ENCODE data around the gene H2AZ1. TPM values are rescaled to one million over a fixed set of nuclear protein-coding genes. Genes with fewer than 3 reads are reported as not detected.

Gene H2AZ1
- total RNA-seq, 2 donors from 2014 or later: 580 to 651 TPM

- Mint-ChIP-seq H3K4me1 (peaks cover 13% of the 10 kb centered on the region), H3K27me3 (ENCODE audit: insufficient read depth) (peaks cover 2% of the 10 kb centered on the region), H3K36me3 (ENCODE audit: low read depth) (peaks cover 11% of the 10 kb centered on the region), H3K4me3 (no peak overlapping the region), H3K9me3 (no peaks in the 10 kb centered on the region), H3K27ac (no peak overlapping the region)
- H3K4me3 ChIP-seq (ENCODE audit: low read length): peak overlapping the region; percentile 89
- H3K9me3 ChIP-seq (ENCODE audit: control insufficient read depth, low read length): no peaks in the 10 kb centered on the region
- no peak for DNase-seq
- peak overlapping the region; percentile 63 for H3K9ac ChIP-seq (ENCODE audit: extremely low read depth, low read length, poor library complexity, severe bottlenecking)
- no peaks in the 10 kb centered on the region for H3K27me3 ChIP-seq (ENCODE audit: control insufficient read depth, insufficient read depth, low read length, poor library complexity, severe bottlenecking)
- WGBS, 2 experiments (ENCODE audit: insufficient coverage in 1 of 2, insufficient read length in 1 of 2): 4 to 10% methylated on average over 8 of the region's 8 CpGs
- no peak for TF ChIP-seq CTCF (conservative IDR thresholded peaks at IDR 0.05)
- H3K4me1 ChIP-seq (ENCODE audit: control insufficient read depth, insufficient read depth, low read length): no peaks in the 10 kb centered on the region
- H3K36me3 ChIP-seq (ENCODE audit: control insufficient read depth, insufficient read depth, low read length): peaks cover 17% of the 10 kb centered on the region
- H3K27ac ChIP-seq (ENCODE audit: low read depth, low read length): peak overlapping the region; percentile 21
Observed at GRCh38 chr4:99950913-99951254, 809 bp upstream of the H2AZ1 start.

- Mint-ChIP-seq H3K27ac (no peak overlapping the region), H3K4me3 (no peak overlapping the region), H3K9me3 (no peaks in the 10 kb centered on the region), H3K36me3 (ENCODE audit: low read depth) (peaks cover 16% of the 10 kb centered on the region), H3K27me3 (ENCODE audit: insufficient read depth) (peaks cover 2% of the 10 kb centered on the region), H3K4me1 (peaks cover 24% of the 10 kb centered on the region)
- DNase-seq: peak; percentile 96
- Histone ChIP-seq H3K4me3 (ENCODE audit: low read length) (peak overlapping the region; percentile 98), H3K27ac (ENCODE audit: low read depth, low read length) (peak overlapping the region; percentile 96), H3K36me3 (ENCODE audit: control insufficient read depth, insufficient read depth, low read length) (peaks cover 20% of the 10 kb centered on the region), H3K9me3 (ENCODE audit: control insufficient read depth, low read length) (peaks cover under 1% of the 10 kb centered on the region), H3K9ac (ENCODE audit: extremely low read depth, low read length, poor library complexity, severe bottlenecking) (peak overlapping the region; percentile 97), H3K27me3 (ENCODE audit: control insufficient read depth, insufficient read depth, low read length, poor library complexity, severe bottlenecking) (no peaks in the 10 kb centered on the region), H3K4me1 (ENCODE audit: control insufficient read depth, insufficient read depth, low read length) (no peaks in the 10 kb centered on the region)
- 0 to 1% methylated on average over 37 to 98 of the region's 98 CpGs for WGBS, 2 experiments (ENCODE audit: insufficient coverage in 1 of 2, insufficient read length in 1 of 2)
- peak; percentile 86 for TF ChIP-seq CTCF (conservative IDR thresholded peaks at IDR 0.05)
Observed at GRCh38 chr4:99949034-99949998, 759 bp downstream of the H2AZ1 start.

GRCh38 chr4:99947608-99948007, 2.5 kb downstream of the H2AZ1 start:
- peaks cover 32% of the 10 kb centered on the region for H3K36me3 Mint-ChIP-seq (ENCODE audit: low read depth)
- H3K9me3 Mint-ChIP-seq: no peaks in the 10 kb centered on the region
- H3K27ac Mint-ChIP-seq: peak overlapping the region; percentile 95
- Histone ChIP-seq H3K27me3 (ENCODE audit: control insufficient read depth, insufficient read depth, low read length, poor library complexity, severe bottlenecking) (no peaks in the 10 kb centered on the region), H3K4me3 (ENCODE audit: low read length) (peak overlapping the region; percentile 98), H3K27ac (ENCODE audit: low read depth, low read length) (no peak overlapping the region), H3K9ac (ENCODE audit: extremely low read depth, low read length, poor library complexity, severe bottlenecking) (no peak overlapping the region), H3K36me3 (ENCODE audit: control insufficient read depth, insufficient read depth, low read length) (peaks cover 28% of the 10 kb centered on the region), H3K9me3 (ENCODE audit: control insufficient read depth, low read length) (peaks cover 6% of the 10 kb centered on the region), H3K4me1 (ENCODE audit: control insufficient read depth, insufficient read depth, low read length) (no peaks in the 10 kb centered on the region)
- H3K4me1 Mint-ChIP-seq: peaks cover 24% of the 10 kb centered on the region
- WGBS, 2 experiments (ENCODE audit: insufficient coverage in 1 of 2, insufficient read length in 1 of 2): 86 to 100% methylated on average over 1 to 4 of the region's 4 CpGs
- no peak for DNase-seq
- H3K27me3 Mint-ChIP-seq (ENCODE audit: insufficient read depth): peaks cover 2% of the 10 kb centered on the region
- H3K4me3 Mint-ChIP-seq: no peak overlapping the region
- TF ChIP-seq CTCF (conservative IDR thresholded peaks at IDR 0.05): no peak

Data from endodermal cell (in vitro differentiated cells).